SIG-M5 treated with dmso at 0.1 percent for 504 hours (cell line): ENCODE measurements around the gene TIAL1.
"Not testable (repeated sequence)": the region's sequence is repeated elsewhere in the genome, so short reads cannot be mapped to it uniquely, and the experiment has no call there.

ENCODE experiments used
- DNase-seq: peaks from one replicate; lab custom pipeline; 2025; ENCODE audit not compliant: unreplicated experiment; lab: John Stamatoyannopoulos, UW

The TIAL1 gene, protein sequence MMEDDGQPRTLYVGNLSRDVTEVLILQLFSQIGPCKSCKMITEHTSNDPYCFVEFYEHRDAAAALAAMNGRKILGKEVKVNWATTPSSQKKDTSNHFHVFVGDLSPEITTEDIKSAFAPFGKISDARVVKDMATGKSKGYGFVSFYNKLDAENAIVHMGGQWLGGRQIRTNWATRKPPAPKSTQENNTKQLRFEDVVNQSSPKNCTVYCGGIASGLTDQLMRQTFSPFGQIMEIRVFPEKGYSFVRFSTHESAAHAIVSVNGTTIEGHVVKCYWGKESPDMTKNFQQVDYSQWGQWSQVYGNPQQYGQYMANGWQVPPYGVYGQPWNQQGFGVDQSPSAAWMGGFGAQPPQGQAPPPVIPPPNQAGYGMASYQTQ

DNA sequence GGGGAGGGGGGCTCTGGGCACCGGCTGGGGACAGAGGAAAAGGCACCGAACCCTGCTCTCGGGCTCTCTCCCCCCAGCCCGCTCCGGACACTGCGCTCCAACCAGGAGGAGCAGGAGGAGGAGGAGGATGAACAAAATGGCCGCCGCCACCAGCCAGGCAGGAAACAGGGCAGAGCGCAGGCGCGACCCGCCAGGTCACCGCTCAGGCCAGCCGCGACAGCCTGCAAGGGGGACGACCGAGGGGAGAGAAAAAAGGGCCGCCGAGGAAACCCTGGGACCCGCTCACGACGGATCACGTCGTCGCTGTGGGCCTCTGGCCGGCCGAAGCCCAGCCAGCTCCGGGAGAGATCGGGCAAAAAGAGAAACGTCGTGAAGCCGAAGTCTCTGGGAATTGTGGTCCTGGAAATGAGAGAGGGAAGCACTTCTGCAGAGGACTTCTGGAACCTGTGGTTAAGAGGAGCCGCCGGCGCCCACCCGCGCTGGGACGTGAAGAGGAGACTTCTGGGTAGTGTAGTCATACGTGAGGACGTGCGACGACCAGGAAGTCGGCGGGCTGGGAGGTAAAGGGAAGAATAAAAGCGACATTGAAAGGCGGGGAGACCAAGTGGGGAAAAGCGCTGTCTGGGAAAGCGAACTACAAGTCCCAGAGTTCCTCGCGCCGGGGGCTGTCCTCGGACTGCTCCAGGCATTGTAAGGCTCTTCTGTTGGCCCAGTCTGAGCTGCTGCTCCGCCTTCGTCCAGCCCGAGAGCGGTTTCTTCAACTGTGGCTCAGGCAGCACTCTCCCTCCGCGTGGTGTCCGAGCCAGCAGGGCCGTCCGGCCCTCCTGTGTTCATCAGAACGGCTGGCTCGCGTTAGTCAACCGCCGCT lies at the start of gene TIAL1:
Gene TIAL1, minus strand, starts transcription at position 428 of the 868 bp plus-strand sequence. CDS start 499 bp downstream, outside the sequence.
- peak; percentile 99 for DNase-seq

DNA sequence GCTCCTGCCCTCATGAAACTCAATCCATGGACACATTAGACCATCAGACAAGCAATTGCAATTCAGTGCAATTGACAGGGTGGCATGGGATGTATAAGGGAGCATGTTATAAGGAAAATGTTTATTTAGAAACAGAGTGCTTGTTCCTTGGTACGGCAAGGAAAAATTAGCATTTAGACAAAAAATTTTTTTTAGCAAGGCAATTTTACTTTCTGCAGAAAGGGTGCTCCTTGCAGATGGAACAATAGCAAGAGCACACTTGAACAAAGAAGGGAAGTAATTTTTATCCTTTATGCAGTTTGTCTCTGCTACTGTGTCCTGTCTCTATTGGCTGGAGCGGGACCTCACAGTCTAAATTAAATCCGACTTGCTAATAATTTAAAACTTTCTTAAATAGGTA lies 48.2 kb upstream of the TIAL1 start:
- no peak for DNase-seq

DNA sequence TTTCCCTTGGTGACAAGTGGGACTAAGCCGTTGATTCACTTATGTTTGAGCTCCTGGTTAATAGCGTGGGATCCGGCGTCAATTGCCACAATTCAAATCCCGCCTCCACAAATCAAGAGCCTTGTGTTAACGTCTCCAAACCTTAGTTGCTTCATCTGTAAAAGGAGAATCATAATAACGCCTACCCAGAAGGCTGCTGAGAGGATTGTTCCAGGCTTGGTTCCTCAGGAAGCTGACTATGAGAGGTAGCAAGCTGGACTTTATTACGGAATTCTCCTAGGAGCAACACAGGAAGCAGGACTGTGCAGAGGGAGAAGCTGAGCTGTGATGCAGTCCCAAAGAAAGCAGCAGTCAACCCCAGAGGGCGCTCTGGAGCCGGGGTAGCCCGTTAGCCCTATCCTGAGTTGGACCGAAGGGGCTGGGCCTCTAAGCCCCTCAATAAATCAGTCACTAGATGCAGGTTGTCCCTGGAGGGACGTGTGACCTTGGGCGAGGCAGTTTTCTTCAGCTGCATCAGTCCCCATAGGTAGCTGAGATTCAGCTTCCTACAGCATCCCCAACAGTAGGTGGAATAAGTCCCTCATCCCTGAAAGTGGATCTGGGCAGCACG lies 47.5 kb upstream of the TIAL1 start:
- DNase-seq, result no peak

DNA sequence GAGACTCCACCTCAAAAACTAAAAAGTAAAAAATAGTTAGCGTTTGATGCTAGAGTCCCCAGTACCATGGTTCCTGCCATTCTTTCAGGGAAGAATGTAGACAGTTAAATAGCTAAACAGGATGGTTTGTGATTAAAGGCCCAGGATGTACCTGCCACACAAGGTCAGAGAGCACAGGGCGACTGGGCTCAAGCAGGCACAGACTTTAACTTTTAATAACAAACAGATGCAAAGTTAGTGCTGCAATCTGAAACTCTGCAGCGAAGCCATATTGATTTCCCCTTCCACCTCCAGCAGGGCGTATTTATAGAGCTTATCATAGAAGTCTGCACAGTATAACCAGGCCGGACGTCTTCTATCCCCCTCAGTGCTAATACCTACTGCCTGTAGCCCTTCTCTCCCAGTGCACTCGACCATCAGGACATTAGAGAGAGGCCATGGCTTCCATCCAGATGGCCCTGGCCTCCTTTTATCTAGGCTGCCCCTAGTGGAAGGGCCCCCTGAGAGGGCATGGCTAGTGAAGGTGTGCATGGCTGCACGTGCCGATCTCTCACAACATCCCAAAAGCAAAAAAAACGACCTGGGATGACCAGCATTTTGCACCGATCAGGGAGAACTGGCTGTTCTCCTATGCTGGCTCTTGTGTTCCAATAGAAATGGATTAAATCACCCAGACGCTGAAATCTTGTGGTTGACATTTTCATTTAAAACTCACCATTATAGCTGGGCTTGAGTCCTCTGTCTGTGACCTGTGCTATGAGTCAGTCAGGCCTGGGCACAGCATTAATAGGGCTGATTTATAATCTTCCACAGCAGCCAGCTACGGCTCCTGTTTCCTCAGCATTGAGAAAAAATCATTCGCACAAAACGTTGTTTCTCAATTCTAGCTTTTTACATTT lies 46.8 kb upstream of the TIAL1 start:
- no peak for DNase-seq

DNA sequence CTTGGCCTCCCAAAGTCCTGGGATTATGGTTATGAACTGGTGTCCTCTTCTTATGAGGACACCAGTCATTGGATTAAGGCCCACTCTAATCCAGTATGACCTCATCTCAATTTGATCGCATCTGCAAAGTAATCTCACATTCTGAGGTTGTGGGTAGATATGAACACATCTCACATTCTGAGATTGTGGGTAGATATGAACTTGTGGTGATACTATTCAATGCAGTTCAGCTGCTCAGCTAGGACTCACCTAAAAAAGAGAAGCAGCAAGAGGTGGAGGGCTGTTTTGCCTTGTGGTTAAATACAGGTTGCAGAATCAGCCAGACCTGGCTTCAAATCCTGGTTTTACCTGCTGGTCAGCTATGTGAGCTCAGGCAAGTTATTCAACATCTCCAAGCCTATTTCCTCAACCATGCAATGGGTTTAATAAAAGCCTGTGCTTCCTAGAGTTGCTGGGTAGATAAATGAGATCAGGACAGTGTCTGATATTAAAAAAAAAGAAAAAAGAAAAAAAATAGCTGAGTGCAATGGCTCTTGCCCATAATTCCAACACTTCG lies 45.9 kb upstream of the TIAL1 start:
- DNase-seq, result no peak

DNA sequence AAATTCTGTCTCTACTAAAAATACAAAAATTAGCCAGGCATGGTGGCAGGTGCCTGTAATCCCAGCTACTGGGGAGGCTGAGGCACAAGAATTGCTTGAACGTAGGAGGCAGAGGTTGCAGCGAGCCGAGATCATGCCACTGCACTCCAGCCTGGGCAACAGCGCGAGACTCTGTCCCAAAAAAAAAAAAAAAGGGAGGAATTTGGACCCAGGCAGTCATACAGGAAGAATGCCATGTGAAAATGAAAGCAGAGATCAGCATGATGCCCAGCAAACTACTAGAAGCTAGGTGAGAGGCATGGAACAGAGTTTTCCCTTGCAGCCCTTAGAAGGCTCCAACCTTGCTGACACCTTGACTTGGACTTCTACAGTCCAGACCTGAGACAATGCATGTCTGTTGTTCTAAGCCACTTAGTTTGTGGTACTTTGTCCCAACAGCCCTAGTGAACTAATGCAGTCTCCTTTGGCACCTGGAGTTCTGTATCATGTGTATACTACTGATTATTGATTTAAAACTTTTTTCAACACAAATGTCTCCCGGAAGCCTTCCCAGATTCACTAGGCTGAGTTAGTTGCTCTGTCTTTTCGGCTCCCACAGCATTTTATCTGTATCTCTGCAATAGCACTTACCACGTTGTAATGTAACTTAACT lies 44.2 kb upstream of the TIAL1 start:
- no peak for DNase-seq

DNA sequence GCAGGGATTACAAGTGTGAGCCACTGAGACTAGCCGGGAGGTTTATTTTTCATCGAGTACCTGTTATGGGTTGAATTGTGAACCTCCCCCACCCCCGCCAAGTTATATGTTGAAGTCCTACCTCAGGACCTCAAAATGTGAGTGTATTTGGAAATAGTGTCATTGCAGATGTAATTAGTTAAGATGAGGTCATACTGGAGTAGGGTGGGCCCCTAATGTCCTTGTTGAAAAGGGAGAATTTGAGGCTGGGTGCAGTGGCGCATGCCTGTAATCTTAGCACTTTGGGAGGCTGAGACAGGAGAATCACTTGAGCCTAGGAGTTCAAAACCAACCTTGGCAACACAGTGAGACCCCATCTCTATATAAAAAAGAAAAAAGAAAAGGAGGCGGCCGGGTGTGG lies 43.6 kb upstream of the TIAL1 start:
- DNase-seq, result no peak

DNA sequence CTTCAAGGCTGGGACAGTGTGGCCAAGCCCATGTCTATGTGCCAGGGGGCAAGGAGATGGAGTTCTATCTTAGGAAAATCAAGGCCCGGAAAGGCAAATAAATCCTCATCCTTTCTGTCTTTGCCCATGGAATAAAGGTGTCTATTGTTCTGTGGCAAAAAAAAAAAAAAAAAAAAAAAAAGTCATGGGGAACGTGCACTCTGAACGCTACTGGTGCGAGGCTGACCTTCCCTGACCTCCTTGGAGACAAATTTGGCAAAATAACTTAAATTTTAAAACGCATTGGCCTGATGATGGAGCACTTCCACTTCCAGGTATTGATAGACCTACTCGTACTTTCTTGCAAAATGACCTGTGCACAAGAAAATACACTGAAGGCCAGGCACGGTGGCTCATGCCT lies 42.2 kb upstream of the TIAL1 start:
- no peak for DNase-seq

DNA sequence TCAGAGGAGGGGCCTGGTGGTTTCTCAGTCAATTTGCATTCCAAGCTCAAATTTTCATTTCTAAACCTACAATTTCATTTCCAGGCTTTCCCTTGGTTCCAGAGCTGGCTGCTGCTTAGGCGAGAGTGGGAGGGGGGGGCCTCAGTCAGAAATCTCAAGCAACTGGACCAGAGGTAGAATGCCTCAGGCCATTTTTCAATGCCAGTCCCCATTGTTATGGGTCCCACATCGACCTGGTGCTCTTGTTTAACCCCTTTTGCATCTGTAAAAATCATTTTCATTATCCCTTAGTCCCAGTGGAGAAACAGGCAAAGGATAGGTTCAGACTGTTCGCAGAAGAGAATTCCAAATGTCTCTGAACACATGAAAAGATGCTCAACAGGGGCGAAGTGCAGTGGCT lies 40.9 kb upstream of the TIAL1 start:
- DNase-seq, result no peak

DNA sequence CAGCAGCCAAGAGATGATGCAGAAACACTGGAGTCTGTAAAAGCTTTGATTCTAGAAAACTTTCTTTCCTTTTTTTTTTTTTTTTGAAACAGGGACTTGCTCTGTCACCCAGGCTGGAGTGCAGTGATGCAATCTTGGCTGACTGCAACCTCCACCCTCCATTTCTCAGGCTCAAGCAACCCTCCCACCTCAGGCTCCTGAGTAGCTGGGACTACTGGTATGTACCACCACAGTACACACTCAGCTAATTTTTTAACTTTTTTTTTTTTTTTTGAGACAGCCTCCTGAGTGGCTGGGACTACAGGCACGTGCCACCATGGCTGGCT lies 37.4 kb upstream of the TIAL1 start:
- no peak for DNase-seq

DNA sequence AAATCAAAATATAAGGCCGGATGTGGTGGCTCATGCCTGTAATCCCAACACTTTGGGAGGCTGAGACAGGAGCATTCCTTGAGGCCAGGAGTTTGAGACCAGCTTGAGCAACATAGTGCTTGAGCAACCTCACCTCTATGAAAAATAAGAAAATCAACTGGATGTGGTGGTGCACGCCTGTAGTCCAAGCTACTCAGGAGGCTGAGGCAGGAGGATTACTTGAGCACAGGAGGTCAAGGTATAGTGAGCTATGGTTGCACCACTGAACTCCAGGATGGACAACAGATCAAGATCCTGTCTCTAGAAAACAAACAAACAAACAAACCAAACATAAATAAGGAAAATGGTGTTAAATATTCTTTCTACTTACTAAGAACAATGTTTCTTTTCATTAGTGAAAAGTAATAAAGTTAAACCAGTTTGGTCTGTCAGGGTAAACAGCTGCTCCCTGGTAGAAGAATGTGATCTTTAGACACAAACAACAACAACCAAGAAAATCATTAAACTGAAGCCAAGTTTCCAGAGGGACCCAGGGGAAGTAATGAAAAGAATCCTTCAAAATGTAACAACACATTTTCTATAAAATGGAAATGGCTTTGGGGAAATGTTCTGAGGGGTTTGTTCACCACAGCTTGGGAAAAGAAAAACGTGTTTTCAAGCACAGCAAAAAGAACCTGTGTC lies 36.9 kb upstream of the TIAL1 start:
- DNase-seq, result no peak

DNA sequence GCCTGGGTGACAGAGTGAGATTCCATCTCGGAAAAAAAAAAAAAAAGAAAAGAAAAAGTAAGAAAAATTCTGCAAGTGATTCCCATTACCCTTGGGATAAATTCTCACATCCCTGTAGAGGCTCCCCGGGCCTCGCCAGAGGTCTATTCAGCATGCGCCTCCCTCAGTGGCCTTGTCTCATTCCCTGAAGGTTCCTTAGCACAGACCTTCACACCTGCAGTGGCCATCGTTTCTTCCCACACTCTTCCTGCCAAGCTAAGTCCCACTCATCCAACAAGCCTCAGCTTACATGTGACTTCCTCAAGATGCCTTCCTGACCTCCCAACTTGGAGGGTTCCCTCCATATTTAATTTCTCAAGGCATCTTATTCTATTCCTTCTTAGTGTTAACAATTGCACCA lies 33.5 kb upstream of the TIAL1 start:
- no peak for DNase-seq

DNA sequence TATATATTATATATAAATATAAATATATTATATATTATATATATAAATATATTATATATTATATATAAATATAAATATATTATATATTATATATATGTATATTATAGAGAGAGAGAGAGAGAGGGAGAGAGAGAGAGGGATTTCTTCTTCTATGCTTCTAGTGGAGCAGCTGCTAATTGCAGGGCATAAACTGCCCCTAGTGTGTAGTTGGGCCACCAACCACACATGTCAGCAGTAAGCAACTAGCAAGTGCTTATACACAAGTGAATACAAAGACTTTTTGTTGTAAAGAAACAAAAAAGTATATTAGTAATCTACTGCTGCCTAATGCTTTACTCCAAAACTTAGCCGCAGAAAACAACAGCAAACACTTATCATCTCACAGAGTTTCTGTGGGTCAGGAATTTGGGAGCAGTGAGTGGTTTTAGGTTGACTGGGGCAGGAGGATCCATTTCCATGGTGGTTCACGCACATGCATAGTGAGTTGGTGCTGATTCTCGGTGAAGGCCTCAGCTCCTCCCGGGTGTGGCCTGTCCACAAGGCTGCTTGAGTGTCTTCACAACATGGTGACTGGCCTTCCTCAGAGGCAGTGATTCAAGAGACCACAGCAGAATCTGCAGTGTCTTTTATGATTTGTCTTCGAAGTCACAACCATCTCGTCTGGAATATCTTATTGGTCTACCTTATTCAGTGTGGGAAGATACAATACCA lies 29.0 kb upstream of the TIAL1 start:
- no peak for DNase-seq

DNA sequence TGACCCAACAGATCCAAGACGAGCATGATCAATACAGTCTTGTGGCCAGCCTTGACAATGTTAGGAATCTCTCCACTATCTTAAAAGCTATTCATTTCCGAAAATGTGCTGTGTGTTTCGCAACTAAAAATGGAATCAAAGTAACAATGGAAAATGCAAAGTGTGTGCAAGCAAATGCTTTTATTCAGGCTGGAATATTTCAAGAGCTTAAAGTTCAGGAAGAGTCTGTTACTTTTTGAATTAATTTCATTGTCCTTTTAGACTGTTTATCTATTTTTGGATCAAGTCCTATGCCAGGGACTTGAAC lies 24.3 kb upstream of the TIAL1 start:
- no peak for DNase-seq

DNA sequence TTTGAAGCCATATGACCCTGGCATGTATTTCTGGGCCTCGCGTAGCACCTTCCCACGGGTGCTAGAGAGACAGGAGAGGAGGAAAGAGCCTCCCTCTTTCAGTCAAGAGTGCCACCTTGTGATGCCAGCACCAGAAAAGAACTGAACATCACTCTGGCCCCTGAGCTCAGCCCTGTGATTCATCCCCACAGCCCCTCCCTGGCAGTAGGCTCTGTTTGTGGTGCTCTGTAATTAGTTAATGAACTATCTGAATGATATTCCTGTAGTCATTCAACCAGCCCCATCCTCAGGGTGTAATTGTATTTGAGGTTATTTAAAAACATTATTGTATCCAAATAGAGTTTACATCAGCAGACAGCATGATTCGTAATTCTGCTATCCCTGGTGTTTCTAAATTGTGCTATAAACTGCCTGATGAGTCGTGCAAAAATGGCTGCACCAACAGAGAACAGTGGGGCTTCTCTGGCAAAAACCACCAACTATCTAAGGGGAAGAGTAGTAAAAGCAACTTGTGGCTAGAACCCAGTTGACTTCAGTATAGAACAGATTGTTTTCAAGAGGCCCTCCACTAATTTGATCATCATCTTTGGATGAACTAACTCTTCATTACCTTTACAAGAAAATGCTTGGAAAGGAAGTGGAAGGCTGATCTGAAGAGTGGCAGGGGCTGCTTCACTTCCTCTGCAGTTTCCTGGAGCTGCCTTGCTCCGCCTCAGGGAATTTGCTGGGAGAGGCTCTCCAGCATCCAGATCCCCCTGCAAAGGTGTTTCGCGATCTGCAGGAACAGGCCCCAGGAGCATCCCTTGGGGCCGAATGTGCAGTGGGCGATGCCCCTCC lies 23.7 kb upstream of the TIAL1 start:
- DNase-seq, result no peak

DNA sequence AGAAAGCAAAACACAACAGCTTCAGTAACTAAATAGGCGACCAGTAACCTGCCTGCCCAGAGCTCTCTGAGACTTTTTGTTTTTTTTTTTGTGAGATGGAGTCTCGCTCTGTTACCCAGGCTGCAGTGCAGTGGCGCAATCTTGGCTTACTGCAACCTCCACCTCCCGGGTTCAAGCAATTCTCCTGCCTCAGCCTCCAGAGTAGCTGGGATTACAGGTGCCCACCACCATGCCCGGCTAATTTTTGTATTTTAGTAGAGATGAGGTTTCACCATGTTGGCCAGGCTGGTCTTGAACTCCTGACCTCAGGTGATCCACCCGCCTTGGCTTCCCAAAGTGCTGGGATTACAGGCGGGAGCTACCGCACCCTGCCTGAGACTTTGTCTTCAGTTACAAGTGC lies 23.0 kb upstream of the TIAL1 start:
- not testable (repeated sequence) for DNase-seq

DNA sequence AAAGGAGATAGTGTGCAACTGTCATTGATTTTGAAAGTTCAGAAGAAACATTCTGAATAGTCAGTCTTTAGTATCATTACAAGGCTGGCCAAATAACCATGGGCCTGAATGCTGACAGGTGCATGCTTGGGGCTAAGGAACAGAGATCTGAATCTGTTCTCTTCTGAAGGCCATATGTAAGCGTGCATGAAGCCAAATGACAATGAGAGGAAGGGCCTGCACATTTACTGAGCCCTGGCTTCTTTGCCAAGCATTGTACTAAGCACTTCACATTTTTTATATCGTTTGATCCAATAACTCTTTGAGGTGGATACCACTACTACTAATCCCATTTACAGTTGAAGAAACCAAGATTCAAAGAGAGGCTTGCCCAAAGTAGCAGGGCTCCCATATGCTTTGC lies 22.5 kb upstream of the TIAL1 start:
- no peak for DNase-seq

DNA sequence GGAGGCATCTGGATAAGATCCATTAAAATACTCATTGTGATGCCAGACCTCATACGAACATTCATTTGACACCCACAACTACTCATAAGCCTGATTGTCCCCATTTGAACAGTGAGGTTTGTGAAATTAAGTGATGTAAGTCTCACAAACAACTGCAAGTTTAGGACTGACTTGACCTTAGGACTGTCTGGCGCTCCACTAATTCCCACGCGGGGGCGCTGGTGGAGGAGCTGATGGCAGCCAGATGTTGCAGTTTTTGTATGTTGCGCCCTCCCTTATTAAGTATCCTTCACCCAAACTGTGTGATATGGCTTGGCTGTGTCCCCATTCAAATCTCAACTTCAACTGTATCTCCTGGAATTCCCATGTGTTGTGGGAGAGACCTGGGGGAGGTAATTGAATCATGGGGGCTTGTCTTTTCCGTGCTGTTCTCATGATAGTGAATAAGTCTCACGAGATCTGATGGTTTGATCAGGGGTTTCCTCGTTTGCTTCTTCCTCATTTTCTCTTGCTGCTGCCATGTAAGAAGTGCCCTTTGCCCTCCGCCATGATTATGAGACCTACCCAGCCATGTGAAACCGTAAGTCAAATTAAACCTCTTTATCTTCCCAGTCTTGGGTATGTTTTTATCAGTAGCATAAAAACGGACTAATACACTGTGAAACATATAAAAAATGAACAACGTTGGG lies 20.3 kb upstream of the TIAL1 start:
- no peak for DNase-seq
